Adrenal gland (tissue), 5 donors: ENCODE data around the gene TMSB4X.
"Not testable (repeated sequence)": the region's sequence is repeated elsewhere in the genome, so short reads cannot be mapped to it uniquely, and the experiment has no call there.

Experiments
- CTCF ChIP-seq, 6 experiments: fragments of 450-650 bp in 4 of 6; fragments of 200-600 bp in 2 of 6; sonication (generic) in 1 of 6; IDR thresholded peaks; 1 replicate in 5 of 6; 2 replicates in 1 of 6; pipeline versions ENCODE4 v1.5.1 to v1.8.0; 2016 to 2021; ENCODE audit warnings: antibody characterized with exemption in 6 of 6, mild to moderate bottlenecking in 2 of 6, moderate library complexity in 1 of 6
- POLR2A ChIP-seq, 2 donors: fragments of 450-650 bp; IDR thresholded peaks; one replicate each; pipeline ENCODE4 v1.6.1; 2017; ENCODE audit warnings: antibody characterized with exemption in 2 of 2, mild to moderate bottlenecking in 2 of 2, moderate library complexity in 1 of 2
- donor health status: DM: no; HTN: no; CAD: no.

GRCh38 chrX:12976819-12977732 is 2.2 kb downstream of the TMSB4X start:
- not testable (repeated sequence) for TF ChIP-seq CTCF (IDR thresholded peaks at IDR 0.05)
- TF ChIP-seq POLR2A (IDR thresholded peaks at IDR 0.05): peak in 1 of 2 donors; percentile 4
